HepG2 (cell line): ENCODE results near the gene ZNF367.
"Not testable (repeated sequence)": the region's sequence is repeated elsewhere in the genome, so short reads cannot be mapped to it uniquely, and the experiment has no call there.

ENCODE experiments used
- CBX5 ChIP-seq: sonication (generic); formaldehyde crosslinking; IDR thresholded peaks from 2 replicates; pipeline ENCODE4 v1.4.0; 2020; ENCODE audit warnings: missing genetic modification reagents, borderline replicate concordance
- CC2D1A ChIP-seq: sonication (generic); formaldehyde crosslinking; IDR thresholded peaks from 2 replicates; pipeline ENCODE4 v1.8.1; 2023; ENCODE audit warnings: mild to moderate bottlenecking, missing genetic modification reagents
- EZH2 ChIP-seq: conservative IDR thresholded peaks from 2 replicates; pipeline ENCODE4 v1.6.1; 2012; ENCODE audit warnings: mild to moderate bottlenecking, low read depth, low read length, moderate library complexity
- POLR2A ChIP-seq, 2 experiments: IDR thresholded peaks; 2 replicates each; pipeline ENCODE4 v1.6.1; 2011; ENCODE audit warnings: low read depth in 2 of 2, low read length in 2 of 2, mild to moderate bottlenecking in 1 of 2, moderate library complexity in 1 of 2; ENCODE audit not compliant: insufficient read depth in 1 of 2
- ZNF143 ChIP-seq: sonication (generic); formaldehyde crosslinking; IDR thresholded peaks from 2 replicates; pipeline ENCODE4 v1.4.0; 2020; ENCODE audit warnings: missing genetic modification reagents
- ZSCAN30 ChIP-seq: sonication (generic); formaldehyde crosslinking; IDR thresholded peaks from 2 replicates; pipeline ENCODE4 v1.5.0; 2020; ENCODE audit warnings: mild to moderate bottlenecking, missing genetic modification reagents
- TF ChIP-seq, protein P1 (sequence below): sonication (generic); formaldehyde crosslinking; IDR thresholded peaks from 2 replicates; pipeline ENCODE4 v1.5.0; 2020; ENCODE audit warnings: mild to moderate bottlenecking, missing genetic modification reagents, moderate library complexity
- TF ChIP-seq, protein P2 (sequence below): sonication (generic); formaldehyde crosslinking; IDR thresholded peaks from 2 replicates; pipeline ENCODE4 v1.4.0; 2020; ENCODE audit warnings: missing genetic modification reagents

DNA sequence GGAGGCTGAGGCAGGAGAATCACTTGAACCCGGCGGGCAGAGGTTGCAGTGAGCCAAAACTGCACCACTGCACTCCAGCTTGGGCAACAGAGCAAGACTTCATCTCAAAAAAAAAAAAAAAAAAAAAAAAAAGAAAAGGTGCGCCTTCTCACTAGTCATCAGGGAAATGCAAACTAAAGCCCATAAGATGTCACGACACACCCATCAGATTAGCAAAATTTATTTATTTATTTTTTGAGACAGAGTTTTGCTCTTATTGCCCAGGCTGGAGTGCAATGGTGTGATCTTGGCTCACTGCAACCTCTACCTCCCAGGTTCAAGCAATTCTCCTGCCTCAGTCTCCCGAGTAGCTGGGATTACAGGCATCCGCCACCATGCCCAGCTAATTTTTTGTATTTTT lies 57.6 kb downstream of the ZNF367 start:
- not testable (repeated sequence) for TF ChIP-seq POLR2A (IDR thresholded peaks at IDR 0.05; ENCODE audit: insufficient read depth in 1 of 2, low read depth in 2 of 2, low read length in 2 of 2); ZSCAN30 (CRISPR knock-in tag); ZNF143 (CRISPR knock-in tag); EZH2; CBX5 (CRISPR knock-in tag); CC2D1A (CRISPR knock-in tag)
- TF ChIP-seq, protein P1, sequence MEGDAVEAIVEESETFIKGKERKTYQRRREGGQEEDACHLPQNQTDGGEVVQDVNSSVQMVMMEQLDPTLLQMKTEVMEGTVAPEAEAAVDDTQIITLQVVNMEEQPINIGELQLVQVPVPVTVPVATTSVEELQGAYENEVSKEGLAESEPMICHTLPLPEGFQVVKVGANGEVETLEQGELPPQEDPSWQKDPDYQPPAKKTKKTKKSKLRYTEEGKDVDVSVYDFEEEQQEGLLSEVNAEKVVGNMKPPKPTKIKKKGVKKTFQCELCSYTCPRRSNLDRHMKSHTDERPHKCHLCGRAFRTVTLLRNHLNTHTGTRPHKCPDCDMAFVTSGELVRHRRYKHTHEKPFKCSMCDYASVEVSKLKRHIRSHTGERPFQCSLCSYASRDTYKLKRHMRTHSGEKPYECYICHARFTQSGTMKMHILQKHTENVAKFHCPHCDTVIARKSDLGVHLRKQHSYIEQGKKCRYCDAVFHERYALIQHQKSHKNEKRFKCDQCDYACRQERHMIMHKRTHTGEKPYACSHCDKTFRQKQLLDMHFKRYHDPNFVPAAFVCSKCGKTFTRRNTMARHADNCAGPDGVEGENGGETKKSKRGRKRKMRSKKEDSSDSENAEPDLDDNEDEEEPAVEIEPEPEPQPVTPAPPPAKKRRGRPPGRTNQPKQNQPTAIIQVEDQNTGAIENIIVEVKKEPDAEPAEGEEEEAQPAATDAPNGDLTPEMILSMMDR (CRISPR knock-in tag): not testable (repeated sequence)
- TF ChIP-seq, protein P2, sequence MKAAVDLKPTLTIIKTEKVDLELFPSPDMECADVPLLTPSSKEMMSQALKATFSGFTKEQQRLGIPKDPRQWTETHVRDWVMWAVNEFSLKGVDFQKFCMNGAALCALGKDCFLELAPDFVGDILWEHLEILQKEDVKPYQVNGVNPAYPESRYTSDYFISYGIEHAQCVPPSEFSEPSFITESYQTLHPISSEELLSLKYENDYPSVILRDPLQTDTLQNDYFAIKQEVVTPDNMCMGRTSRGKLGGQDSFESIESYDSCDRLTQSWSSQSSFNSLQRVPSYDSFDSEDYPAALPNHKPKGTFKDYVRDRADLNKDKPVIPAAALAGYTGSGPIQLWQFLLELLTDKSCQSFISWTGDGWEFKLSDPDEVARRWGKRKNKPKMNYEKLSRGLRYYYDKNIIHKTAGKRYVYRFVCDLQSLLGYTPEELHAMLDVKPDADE: not testable (repeated sequence)
